ENCODE measurements around the gene FASN.

FASN gene

DNA sequence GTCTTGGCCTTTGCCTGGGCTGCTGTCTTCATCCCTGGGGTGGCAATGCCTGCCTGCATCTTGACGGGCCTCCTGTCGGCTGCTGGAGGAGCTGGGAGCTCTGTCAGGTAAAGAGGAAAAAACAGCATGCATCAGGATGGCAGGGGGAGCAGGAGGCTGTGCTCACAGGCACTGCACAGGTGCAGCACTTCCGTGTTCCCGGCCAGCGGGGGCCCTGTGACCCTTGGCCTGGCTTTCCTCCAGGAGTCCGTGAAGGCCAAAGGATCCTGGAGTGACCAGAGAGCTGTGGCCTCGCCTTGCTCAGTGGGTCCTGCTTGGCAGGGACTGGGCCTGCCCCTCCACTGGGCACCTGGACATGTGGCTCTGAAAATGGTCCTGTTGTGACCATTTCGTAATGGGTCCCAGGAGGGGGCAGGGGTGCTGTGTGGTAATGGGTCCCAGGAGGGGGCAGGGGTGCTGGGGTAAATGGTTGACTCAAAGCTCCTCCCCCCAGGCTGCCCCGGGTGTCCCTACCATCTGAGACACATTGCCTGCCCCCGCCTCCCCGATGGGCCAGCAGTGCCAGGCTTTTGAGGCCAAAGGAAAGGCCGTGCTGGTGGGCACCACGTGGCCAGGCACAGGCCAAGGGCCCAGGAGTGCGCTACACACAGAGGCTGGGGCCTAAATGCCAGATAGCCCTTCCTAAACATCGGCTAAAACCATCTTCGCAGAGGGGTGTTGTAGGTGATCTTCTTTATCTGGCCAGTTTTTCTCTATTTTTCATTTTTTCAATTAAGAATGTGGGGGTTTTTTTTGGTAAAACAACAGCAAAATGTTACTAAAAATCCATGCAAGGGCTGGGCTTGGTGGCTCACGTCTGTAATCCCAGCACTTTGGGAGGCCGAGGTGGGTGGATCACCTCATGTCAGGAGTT, 4.0 kb upstream of the FASN start:
- no peak for DNase-seq (ENCODE audit: low spot score)

DNA sequence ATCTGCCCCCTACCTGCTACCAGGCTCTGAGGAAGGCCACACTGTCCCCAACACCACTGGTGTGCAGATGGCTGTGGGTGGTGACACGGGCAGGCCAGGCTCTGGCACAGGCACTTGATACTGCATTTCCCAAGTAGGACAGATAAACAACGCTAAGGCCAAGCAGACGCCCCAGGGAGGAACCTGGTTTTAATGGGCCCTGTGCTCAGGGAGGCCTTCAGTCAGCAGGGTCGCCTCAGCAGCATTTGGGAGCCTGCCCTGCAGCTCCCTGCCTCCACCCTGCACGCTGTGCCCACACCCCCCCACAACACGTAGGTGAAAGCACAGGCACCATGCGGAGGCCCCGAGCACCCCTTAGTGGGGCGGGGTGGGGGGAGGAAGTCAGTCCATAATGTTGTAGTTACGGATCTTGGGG, 3.3 kb upstream of the FASN start:
- DNase-seq (ENCODE audit: low spot score), result no peak

DNA sequence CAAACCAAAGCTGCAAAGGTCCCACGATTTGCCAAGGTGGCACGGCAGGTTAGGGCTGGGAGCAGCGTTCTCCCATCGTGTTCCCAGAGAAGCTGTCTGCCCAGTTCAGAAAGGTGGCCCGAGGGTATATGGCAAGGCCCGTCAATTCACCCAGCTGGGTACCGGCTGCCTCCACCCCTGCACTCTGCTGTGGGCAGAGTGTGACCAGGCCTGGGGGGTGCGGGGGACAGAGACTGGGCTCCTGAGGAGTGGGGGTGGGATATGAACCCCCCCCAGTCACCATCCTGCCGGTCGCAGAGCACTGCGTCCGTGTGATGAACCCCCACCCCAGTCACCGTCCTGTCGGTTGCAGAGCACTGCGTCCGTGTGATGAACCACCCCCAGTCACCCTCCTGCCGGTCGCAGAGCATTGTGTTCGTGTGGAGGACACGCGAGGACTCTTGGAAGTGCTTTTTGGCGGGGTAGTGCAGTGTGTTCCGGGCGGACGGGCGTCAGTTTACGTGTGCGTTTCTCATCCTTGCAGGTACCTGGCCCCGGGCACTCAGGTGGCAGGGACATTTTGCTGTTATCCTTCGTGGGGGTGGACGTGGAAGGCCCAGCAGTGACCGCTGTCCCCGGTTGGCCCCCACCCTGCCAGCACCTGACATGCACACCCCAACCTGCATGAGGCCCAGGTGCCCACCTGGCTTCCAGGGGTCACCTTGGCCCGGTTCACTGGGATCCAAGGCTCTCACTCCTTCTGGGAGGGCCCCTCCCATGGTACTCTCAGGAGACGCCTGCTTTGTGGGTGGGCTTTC, 2.7 kb upstream of the FASN start:
- DNase-seq (ENCODE audit: low spot score), result no peak

DNA sequence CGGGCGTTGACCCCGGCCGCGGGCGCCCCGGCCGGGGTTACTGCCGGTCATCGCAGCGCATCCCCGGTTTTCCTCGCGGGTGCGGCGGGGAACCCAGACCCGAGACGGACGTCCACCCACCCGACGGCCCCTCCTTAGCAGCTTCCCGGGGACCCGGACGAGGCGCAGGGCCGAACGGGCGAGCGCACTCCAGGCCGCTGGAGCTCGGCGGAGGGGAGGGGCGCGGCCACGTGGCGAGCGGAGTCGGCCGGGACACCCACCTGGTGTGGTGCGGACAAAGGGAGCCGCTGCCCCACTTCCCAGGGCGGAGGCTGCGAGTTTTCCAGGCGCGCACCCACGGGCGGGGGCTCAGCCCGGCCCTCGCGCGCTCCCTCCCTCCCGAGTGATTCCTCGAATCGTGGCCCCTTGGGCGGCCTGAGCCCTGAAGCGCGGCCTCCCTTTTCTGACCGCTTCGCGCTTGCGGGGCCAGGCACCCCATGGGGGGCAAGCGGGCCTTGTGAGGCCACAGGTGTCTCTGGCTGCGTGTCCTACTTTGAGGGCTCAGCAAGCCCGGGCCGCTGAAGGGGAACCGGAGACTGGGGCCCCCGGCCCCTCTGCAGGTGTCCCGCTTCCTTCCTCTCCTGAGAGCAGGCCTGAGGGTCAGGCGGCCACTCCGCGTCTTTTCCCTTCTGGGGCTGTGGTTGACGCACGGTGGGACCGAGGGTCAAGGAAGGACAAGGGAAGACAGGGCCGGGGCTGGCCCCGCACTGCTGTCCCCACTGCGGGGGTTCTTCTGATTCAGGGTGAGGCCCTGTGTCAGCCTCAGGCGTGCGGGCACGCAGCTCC, 1.1 kb upstream of the FASN start:
- DNase-seq (ENCODE audit: low spot score), result no peak

DNA sequence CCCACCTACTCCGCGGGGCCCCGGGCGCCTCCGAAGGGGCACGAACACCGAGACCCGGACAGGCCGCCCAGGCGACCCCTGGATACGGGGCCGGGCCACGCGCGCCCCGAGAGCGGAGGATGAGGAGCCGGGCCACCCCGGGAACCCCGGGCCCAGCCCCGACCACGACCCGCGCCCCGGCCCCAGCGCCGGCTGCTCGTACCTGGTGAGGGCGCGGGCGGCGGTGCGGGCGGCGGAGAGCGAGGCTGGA, 192 bp downstream of the FASN start:
- DNase-seq (ENCODE audit: low spot score), result no peak

DNA sequence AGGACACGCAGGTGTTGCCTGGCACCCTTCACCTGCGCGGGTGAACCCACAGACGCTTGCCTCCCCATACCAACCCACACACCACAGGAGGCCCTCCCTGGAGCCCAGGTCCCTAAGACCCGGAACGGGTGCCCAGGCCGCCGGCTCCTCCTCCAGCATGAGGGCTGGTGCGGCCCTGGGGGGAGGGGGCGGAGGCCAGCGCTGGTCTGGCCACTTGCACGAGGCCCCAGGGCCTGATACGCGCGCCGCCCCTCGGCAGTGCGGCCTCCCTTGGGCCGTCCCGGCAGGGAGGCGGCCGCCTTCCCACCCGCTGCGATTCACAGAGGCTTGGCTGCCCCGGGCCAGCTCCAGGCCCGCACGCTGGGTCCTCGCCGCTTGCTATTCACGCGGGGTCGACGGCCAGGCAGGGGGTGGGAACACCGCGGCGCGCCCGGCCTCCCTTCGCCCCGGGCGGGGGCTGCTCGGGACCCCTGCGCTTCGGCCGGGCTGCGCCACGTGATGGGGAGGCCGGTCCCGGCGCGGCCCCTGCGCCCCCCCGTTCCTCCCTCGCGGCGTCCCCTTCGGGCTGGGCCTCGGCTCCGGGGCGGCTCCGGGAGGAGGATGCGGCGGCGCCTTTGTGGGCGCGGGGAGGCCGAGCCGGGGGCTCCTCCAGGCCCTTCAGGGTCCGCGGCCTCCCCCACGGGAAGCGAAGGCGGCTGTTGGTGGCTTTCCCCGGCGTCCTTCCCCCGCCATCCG, 685 bp downstream of the FASN start:
- DNase-seq (ENCODE audit: low spot score), result no peak

DNA sequence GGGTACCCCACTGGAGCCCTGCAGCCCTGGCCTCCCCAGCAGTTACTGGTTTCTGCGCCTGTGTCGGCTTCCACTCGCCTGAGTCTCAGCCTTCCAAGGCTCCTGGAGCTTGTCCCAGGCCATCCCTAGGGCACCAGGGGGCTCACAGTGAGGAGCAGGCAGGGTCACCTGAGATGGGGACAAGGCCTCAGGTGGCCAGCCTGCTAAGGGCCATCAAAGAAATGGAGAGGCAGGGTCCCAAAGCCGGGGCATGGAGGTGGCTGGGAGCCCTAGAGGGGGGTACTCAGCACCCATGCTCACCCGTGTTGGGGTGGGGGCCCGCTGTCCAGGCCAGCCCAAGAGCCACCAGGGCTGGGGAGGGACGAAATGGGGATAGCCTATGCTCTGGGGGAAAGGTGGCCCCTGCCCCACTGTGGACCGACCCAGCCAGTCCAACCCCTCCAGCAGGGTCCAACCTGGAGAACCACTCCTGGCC, 1.3 kb downstream of the FASN start:
- DNase-seq (ENCODE audit: low spot score), result no peak

DNA sequence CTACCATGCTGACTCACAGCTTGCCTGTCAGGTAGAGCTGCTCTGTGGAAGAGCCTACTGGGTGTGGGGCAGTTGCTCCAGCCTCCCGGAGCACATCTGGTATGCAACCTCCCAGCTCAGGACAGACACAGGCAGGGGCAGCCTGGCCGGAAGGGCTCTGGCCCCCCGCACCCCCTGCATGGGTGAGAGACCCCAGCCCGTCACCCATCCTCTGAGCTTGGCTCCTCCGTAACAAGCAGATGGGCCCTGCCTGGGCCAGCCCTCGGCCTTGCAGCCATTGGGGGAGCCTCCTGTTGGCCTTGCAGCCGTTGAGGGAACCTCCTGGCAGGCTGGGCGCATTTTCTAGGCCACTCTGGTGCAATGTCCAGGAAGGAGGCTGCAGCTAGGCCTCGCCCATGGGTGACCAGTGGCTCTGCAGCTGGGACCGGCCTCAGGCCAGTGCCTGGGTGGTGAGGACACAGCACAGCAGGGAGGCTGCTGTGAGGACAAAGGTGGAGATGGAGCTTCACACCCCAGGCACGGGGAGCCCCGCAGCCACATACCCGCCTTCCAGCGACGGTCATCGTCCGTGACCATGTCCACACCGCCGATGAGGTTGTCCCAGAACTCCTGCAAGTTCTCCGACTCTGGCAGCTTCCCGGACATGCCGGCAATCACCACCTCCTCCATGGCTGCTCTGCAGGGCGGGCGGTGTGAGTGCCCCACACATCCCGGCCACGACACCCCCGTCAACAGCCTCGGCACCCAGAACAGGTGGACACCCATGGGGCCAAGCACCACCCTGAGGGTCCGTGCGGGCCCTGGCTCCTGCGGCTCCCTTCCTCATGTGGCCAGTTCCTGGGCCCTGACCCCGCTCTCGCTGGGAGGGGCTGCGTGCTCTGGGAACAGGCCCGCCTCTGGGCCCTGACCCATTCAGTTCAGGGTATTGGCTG, 2.0 kb downstream of the FASN start:
- no peak for DNase-seq (ENCODE audit: low spot score)

DNA sequence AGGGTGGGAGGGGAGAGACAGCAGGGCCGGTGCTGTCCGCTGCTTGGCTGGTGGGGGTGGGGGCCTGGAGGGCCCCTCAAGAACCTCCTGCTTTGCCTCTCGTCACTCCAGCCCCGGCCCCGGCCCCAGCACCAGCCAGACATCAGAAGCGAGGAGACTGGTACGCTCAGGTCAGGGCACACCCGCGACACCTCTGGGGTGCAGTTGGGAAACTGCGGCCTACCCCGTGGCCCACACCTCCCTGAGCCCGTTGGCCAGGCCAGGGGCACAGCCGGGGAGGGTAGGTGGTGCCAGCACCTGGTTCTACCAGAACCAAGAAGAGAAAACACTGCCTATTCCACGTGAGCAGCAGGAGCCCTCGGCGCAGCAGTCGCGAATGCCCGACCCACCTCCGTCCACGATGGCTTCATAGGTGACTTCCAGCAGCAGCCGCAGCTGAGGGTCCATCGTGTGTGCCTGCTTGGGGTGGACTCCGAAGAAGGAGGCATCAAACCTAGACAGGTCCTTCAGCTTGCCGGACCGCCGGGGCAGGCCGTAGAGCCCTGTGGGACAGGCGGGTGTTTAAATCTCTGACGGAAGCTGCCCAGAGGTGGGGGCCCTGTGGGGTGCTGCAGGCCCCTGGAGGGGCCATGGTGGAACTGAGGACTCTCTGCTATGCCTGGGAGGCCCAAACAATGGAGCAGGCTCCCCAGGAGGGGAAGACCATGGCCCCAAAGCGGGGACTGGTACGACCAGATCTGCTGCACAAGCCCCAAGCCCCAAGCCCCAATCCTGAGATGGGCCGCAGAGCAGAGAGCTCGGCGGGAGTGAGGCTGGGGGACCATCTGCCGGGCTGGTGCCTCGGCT, 2.9 kb downstream of the FASN start:
- no peak for DNase-seq (ENCODE audit: low spot score)

DNA sequence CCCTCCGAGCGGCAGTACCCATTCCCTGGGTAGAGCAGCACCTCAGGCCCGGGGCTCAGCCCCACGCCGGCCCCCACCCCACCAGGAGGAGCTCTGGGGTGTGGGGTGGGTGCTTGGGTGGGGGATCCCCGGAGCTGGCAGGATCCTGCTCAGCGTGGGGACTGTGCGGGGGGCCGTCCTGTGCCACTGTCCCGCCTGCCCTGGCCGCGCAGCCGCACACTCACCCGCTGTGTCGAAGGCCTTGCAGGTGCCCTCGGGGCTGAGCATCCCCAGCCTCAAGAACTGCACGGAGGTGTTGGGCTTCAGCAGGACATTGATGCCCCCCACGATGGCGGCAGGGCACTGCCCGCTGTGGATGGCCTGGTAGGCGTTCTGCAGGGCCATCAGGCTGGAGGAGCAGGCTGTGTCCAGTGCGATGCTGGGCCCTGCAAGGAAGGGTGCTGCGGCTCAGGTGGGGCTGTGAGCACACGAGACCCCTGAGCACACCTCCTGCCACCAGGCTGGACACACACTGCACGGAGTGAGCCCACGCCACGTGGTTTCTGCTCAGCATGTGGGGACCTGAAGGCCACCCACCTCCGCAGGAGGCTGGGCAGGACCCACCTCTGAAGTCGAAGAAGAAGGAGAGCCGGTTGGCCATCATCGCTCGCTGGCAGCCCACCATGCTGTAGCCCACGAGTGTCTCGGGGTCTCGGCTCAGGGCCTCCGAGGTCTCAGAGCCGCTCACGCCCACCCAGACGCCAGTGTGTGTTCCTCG, 4.9 kb downstream of the FASN start:
- no peak for DNase-seq (ENCODE audit: low spot score)

DNA sequence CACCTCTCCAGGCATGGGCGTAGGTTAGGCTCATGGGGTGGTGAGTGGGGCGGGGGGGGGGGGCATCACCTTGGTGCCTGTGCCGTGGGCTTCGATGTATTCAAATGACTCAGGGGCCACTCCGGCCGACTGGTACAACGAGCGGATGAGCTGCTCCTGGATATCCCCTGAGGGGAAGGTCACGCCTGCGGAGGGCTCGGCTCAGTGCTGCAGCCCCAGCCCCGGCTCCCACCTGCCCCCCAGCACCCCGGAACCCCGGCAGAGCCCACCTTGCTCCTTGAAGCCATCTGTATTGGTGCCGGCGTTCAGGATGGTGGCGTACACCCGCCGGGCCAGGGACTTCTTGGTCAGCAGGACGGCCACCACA, 5.4 kb downstream of the FASN start:
- DNase-seq (ENCODE audit: low spot score), result no peak

DNA sequence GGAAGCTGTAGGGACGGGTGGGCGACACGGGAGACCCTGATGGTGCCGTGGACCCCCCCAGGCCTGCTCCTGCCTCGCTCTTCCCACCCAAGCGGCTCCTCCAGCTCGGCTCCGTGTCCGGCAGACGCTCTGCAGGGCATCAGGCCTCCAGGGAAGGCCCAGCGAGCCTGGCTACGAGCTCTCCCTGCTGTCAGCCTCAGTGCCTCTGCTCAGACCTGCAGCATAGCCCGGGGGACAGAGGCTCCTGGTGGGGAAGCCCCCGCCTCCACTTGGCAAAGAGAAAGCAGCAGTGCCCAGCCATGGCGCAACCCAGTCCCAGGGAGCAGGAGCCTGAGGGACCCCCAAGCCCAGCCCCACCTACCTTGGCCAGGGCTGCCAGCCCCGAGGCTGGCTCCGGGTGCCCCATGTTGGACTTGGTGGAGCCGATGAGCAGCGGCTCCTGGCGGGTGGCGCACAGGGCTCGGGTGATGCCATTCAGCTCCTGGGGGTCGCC, 5.9 kb downstream of the FASN start:
- DNase-seq (ENCODE audit: low spot score), result no peak

DNA sequence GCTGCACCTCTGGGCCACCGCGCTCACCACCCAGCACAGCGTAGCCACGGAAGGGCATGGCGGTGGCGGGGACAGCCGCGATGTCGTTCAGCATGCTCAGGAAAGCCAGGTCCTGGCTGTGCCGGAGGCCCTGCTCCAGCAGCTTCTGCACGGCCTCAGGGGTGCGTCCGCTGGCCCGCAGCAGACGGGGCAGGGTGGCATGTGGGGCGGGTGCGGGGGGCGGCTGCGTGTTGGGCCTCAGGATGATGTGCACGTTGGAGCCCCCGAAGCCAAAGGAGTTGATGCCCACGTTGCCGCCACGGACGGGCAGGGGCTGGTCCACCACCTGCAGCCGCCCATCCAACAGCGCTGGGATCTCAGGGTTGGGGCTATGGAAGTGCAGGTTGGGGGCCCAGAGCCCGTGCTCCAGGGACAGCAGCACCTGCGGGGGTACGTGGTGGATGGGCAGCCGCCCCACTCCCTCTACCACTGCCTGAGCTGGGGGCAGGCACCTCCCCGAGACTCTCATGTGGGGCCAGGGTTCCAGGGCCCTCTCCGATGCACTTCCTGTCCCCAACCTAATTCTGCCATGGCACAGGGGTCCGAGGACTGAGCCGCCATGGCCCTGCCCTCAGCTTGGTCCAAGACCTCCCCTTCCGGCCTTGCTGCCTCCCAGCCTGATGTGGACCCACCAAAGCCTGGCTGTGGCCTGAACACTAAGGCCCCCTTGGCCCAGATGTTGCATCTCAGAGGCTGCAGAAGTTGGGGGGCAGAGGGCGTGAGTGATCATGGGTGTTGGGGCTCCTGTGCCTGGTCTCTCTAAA, 6.6 kb downstream of the FASN start:
- no peak for DNase-seq (ENCODE audit: low spot score)

DNA sequence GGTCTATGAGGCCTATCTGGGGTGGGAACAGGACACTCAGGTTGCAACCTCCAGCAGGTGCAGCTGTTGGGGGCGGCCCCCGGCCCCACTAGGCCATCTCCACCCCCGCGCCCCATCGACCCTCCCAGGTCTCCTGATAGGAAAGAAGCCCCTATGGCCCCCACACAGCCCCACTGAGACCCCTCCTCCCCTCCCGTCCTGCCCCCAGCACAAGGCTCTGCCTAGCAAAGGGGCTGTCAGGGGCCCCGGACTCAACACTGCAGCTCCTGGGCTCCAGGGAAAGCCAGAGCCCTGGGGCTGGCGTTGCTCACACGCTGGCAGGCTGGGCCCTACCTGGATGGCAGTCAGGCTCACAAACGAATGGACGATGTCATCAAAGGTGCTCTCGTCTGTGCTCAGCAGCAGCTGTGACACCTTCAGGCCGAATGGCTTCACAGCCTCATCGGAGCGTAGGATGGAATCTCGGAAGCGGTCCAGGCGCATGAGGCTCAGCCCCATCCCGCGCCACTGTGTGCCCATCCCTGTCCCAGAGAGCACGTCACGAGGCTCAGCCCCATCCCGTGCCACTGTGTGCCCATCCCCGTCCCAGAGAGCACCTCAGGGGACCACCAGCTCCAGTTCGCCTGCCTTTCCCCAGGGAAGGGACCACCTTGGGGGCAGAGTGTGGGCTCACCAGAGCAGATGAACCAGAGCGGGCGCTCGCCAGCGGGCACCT, 7.3 kb downstream of the FASN start:
- DNase-seq (ENCODE audit: low spot score), result no peak

DNA sequence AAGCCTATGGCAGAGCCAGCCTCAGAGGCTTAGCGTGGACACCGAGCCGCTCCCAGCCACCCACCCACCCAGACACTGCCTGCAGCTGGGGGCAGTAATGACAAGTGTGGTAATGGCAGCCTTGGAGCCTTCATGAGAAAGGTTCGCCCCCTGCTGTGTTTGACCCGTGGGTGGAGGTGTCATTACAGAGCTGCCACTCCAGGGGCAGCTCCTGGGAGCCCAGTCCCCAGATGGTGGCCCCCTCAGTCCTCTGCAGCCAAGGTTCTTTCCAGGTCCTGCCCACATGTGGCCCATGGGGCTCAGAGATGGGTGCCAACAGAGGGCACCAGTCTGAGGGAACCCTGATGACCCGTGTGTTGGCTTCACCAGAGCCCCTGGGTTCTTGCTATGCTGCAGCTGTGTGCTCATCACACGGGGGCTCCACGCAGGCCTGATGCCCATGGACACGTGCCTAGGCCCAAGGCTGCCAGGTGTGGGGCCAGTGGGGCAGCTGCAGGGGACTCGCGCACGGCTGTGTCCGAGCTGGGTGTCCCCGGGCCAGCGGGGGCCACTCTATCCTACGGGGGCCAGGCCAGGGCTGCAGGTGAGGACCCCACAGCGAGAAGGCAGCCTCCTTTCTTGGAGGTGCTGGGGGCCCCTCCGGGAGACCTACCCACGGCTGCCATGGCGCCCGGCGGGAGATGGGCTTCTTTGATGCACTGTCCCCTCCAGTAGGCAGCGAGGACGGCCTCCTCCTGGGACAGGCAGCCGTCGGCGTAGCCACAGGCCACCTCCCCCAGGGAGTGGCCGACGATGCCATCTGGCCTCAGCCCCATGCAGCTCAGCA, 8.1 kb downstream of the FASN start:
- DNase-seq (ENCODE audit: low spot score), result no peak

All from CD4-positive, alpha-beta T cell treated with Interleukin-15 for 4 hours (primary cell).